ENCODE results near the gene C5orf58.
"Not testable (repeated sequence)": the region's sequence is repeated elsewhere in the genome, so short reads cannot be mapped to it uniquely, and the experiment has no call there.

Gene C5orf58

DNA sequence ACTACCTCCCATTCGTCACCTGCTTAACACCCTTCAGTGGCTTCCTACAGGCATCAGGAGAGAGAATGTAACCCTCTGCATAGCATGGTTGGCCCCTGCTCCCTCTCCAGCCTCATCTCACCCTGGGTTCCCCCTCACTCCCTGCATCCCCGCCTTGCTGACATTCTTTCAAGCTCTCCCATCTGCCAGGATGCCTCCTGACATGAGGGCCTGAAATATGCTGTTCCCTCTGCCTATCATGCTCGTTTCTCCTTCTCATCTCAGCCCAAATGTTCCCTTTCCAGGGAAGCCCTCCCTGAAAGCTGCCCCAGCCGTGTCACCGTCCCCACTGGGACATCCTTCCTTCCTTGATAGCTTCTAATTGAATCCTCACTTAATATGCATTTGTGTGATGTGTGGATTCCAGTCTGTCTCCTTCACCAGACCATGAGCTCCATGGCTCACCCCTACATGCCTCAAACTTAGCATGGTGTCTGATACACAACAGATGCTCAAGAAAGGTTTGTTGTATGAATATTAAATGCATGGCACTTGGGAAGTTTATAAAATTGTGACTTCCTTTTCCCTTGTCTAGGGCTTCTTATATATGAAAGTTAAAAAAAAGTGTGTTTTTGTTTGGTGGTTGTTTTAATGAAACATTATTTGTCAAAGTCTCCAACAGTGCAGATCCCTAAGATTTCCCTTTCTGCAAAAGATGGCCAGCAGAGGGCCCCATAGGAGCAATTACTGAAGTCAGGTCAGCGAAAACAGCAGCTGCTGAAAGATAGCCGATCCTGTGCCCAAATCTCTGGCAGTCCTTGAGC lies 7.3 kb upstream of the C5orf58 start:
- peak; percentile 69 to 77 for DNase-seq

GRCh38 chr5:170226129-170226615 lies 6.6 kb upstream of the C5orf58 start:
- DNase-seq: no peak

DNA sequence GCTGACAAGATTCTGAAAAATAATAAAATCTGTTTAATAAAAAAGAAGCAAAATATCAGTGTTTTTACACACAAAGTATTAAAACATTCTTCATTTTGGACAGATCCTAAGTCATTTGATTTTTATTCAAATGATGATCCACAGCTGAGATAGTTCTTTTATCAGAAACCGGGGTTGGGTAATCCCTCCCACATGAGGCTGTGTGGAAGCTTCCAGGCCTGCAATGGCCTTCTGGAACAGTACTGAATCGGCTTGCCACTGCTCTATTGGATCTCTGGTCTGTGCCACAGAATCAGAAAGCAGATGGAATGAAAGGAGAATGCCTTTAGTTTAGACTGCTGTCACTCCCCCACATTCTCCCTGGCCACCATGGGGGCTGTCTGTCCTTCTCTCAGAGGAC lies 6.1 kb upstream of the C5orf58 start:
- no peak for DNase-seq

GRCh38 chr5:170228762-170229435 lies 3.9 kb upstream of the C5orf58 start:
- DNase-seq: no peak

DNA sequence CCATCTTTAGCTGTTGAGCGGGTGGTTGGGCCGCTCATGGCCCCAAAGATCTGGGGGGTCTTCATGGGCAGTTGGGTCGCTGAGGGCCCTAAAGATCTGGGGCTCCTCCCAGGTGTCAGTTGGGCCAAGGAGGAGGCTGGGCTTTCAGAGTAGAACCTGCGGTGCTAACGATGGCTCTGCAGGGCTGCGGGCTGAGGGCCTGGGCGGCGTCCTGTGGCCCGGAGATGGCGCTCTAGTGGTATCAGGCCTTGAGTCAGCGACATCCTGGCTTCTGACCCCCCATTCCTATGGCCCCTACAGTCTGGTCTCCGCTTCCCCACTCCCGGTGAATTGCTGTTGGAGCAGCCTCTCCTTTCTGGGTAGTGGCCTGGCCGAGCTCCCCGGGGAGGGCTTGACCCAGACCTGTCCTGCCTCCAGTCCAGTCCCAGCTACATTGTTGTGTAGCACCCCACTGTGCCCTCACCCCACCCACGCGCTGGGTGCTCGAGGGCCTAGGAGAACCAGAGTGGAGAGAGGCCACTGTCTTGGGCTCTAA lies 640 bp downstream of the C5orf58 start:
- no peak for DNase-seq

GRCh38 chr5:170235876-170236864 lies 3.4 kb downstream of the C5orf58 start:
- DNase-seq: no peak

GRCh38 chr5:170238456-170239196 lies 5.8 kb downstream of the C5orf58 start:
- DNase-seq: no peak

GRCh38 chr5:170245436-170245835 lies 12.7 kb downstream of the C5orf58 start:
- DNase-seq: not testable (repeated sequence)

DNA sequence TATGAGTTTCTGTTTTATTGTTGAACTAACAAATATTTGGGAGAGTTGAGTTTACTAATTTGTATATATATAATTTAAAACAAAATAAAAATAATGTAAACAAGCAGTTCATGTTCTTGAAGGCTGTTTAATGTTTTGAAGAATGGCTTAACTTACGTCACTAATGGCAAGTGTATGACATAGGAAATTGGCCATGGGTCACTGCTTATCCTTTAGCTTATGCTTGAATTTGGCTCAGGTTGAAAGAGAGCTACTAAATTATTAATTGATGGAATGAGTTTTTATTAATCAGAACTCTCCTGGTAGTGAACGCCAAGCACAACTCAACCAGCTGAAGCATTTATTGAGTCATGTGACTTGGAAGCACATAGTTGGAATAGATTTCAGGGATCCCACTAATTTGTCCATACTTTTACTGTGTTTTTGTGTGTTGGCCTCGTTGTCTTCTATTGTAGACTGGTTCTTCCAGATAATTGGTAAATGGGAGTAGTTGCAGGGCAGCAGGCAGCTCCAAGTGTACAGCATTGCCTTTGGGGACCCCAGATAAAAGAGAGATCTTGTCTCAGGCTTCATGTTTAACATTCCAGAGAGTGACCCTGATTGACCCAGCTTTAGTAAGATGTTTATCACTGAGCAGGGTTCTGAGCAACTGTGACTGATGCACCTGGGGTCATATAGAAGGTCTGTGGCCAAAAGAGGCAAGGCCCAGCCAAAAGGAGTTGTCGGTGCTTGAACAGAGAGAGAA lies 13.5 kb downstream of the C5orf58 start:
- DNase-seq: no peak

- no peak for DNase-seq
These were observed 14.6 kb downstream of the C5orf58 start for GRCh38 chr5:170247363-170247762.

GRCh38 chr5:170248172-170248930 lies 15.6 kb downstream of the C5orf58 start:
- no peak for DNase-seq

DNA sequence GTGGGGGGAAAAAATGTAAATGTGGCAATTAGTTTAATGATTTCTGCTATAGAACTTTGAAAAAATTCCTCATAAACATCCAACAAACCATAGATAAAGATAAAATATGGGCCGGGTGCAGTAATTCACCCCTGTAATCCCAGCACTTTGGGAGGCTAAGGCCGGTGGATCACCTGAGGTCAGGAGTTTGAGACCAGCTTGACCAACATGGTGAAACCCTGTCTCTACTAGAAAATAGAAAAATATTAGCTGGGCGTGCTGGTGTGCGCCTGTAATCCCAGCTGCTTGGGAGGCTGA lies 16.1 kb downstream of the C5orf58 start:
- not testable (repeated sequence) for DNase-seq

DNA sequence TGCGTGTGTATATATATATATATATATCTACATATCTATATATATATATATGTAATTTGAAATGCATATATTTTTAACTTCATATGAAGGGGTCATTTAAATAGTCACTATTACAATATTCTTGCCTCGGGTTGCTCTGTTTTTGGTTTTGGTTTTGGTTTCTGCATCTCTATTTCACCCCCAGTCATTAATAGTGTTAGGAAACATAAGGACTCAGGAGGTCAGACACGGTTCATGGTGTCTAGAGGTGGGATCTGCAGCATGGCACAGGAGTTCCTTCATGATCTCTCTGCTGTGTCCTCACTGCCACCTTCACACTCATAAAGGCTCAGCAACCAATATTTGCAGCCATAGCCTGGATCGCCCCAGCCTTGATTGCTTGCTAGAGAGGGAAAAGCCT lies 16.6 kb downstream of the C5orf58 start:
- DNase-seq: no peak

DNA sequence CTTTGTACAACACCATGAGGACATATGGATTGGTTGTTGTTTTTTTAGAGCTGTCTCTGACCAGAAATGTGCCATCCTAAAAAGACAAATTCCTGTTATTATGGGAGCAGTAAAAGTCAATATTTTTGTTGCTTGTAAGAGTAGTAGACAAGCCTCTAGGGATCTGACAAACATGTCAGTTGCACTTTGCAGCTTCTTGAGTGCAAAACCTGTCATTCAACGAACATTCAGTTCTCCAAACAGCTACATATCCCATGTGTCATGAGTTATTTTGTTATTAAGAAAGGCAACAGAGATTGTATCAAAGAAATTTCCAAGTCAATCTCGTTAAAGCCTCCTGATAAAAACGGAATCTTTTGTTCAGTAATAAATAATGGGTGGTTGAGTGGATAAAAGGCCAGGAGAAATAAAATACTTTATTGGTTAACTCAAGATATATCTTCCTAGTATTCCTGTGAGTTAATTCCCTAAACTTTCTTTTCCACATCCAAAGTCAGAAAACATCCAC lies 18.1 kb downstream of the C5orf58 start:
- no peak for DNase-seq

DNA sequence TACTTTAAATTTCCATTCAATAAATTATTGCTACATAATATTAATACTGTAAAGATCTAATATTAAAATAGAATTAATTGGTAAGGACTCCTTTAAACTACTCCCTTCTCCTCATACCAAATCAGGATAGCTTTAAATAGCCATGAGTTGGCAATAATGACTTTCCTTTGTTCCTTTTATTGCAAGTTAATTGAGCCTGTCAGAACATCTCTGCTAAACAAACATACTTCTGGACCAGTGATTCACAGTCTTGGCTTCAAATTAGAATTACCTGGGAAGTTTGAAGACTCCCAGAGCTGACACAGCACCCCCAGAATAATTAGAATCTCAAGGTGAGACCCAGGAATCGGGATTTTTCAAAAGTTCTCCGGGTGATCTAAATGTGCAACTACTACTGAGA lies 18.7 kb downstream of the C5orf58 start:
- DNase-seq: no peak

GRCh38 chr5:170252109-170252508 lies 19.3 kb downstream of the C5orf58 start:
- DNase-seq: no peak

GRCh38 chr5:170252720-170253350 lies 20.1 kb downstream of the C5orf58 start:
- no peak for DNase-seq

DNA sequence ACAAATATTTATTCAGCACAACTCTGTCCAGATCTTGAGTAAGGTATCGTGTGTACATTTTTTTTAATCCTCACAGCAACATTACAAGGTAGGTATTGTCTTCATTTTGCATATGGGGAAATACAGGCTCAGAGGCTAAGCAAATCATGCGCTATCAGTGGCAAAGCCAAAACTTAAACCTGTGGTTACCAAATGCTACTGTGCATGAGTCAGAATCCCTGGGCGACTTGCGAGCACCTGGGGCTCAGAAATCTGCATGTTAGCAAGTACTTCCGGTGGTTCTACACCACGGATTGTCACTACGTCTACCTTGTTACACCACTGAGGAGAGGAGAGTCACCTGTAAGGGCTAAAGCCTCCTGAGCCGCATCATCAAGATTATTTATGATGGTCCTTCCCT lies 21.3 kb downstream of the C5orf58 start:
- DNase-seq: peak in 1 of 2 donors; percentile 48

DNA sequence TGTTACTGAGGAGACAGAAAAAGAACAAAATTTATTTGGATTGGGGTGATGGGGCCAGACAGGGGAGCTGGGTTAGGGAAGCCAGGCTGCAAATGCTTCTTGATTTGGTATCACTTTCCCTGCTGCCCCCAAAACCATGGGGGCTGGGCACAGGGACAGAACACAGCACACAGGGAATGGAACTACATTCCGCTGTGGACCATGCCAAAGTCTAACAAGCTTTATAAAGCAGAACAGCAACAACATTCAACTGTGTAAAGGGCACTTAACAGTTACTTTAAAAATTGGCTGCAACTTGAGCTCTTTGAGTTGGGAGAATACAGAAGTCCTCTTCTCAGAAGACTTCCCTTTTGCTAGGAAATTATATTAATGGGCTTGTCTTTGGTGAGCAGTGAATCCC lies 23.8 kb downstream of the C5orf58 start:
- DNase-seq: no peak

GRCh38 chr5:170257370-170257769 lies 24.6 kb downstream of the C5orf58 start:
- DNase-seq: no peak

Data from stimulated activated CD4-positive, alpha-beta T cell treated with anti-CD3 and anti-CD28 coated beads, Interleukin-2, amount 100 ng/mL, for 48 hours (primary cell).